Stimulated activated CD8-positive, alpha-beta memory T cell treated with anti-CD3 and anti-CD28 coated beads, Interleukin-7, amount 100 ng/mL, for 4 hours (primary cell): ENCODE results near the gene NDUFV1.
"Not testable (repeated sequence)": the region's sequence is repeated elsewhere in the genome, so short reads cannot be mapped to it uniquely, and the experiment has no call there.

ENCODE experiments used
- DNase-seq, 2 donors: peaks; one replicate each; pipeline ENCODE4 v3.0.0-alpha.2; 2020; ENCODE audit warnings: low read depth in 2 of 2

NDUFV1 gene

GRCh38 chr11:67627812-67628624 lies 21.3 kb downstream of the NDUFV1 start:
- DNase-seq: no peak

GRCh38 chr11:67628710-67629385 lies 22.1 kb downstream of the NDUFV1 start:
- no peak for DNase-seq

- DNase-seq: peak; percentile 77 to 85
These were observed 22.9 kb downstream of the NDUFV1 start, which contains the start of gene NUDT8 for GRCh38 chr11:67629386-67630227. Gene NUDT8 (minus strand): TSS chr11:67629937. CDS start chr11:67629911, 26 bp downstream.

- DNase-seq: peak; percentile 89 to 93
These were observed 23.6 kb downstream of the NDUFV1 start for GRCh38 chr11:67630228-67630942.

- no peak for DNase-seq
These were observed 24.2 kb downstream of the NDUFV1 start for GRCh38 chr11:67630943-67631331.

GRCh38 chr11:67631411-67631810 lies 24.7 kb downstream of the NDUFV1 start:
- DNase-seq: no peak

- DNase-seq: no peak
These were observed 25.1 kb downstream of the NDUFV1 start for GRCh38 chr11:67631853-67632174.

- DNase-seq: no peak
These were observed 25.6 kb downstream of the NDUFV1 start for GRCh38 chr11:67632175-67632981.

DNA sequence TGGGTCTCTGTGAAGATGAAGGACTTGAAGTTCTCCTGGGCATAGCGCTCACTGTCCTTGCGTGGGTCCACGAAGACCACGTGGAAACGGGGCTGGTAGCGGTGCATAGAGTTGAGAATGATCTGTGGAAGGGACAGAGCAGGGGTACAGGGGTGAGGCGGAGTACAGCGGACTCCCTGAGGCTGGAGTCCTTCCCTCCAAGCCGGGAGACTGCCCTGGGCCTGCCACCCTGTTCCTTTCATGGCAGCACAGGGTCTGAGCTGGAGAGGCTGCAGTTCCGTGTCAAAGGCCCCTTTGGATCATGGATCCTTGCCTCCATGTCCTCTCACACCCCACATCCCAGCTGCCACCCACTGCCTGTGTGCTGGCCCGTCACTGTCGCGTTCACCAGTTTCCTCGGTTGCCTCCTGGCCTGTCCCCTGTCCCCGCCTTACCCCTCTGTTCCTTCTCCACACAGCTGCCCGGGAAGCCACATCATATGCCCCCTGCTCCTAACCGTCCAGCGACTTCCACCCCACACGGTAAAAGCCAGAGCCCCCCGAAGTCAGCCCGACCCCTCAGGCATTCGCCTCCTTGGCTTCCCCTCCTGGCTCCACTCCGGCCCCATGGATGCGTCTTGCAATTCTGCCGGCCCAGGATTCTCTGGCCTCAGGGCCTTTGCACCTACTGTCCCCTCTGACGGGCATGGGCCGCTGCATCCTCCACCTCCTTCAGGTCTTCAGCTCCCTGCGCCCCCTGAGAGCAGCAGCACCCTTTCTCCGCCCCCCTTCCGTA lies 26.4 kb downstream of the NDUFV1 start:
- DNase-seq: no peak

- DNase-seq: no peak
These were observed 27.1 kb downstream of the NDUFV1 start for GRCh38 chr11:67633758-67634365.

DNA sequence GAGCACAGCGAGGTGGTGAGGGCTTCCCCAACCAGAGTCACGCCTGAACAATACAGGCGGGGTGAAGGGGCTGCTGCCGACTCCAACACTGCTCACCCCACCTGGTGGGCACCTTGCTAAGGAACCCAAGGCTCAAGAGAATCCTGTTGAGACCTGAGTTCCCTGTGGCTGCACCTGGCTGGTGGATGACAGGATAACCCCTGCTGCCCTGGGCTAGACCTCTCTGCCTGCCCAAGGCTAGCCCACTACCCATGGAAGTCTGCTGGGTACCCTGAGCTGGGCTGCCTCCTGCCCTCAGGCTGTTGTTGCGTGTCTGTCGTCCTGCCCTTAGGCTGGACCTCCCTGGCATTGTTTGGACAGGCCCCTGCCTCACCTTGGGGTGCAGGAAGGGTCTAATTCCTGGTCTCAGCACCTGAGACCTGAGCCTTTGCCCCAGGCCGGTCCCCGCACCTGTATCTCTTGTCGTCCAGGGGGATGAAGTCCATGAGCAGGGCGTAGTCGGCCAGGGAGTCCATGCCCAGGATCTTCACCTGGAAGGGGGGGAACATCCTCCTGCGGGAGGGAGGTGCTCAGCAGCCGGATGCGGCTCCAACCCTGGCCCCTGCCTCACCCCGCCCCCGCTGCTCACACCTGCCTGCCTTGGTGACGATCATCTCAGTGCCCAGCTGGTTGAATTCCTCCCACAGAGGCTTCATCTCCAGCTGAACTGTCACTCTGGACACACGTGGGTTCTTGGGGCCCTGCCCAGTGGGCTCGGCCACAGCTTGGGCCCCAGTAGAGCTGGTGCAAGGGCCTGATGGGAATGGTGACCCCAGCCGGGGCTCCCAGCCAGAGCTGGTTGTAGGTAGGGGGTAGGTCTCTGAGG lies 27.9 kb downstream of the NDUFV1 start:
- no peak for DNase-seq

DNA sequence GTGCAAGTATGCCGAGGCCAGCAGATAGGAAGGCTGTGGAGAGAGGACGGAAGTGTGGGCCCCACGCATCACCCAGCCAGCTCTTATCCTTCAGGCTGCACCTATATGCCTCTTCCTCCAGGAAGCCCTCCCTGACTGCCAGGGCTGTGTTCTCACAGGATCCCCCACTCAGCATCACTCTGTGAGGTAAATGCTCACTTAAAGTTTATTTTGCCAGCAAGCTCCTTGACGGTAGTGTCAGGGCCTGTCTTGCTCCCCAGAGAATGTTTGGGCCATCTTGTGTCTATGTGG lies 28.4 kb downstream of the NDUFV1 start:
- DNase-seq: no peak

DNA sequence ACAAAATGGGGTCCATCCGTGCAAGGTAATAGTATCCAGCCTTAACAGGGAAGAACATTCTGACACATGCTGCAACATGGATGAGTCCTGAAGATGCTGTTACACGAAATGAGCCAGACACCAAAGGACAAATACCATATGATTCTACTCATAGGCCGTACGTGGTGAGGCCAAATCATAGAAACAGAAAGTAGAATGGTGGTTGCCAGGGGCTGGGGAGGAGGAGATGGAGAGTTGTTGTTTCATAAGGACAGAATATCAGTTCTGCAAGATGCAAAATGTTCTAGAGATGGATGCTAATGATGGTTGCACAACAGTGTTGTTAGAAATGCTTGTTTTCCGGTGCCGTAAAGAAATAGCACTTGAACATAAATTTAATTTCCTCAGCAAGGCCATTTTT lies 30.2 kb downstream of the NDUFV1 start:
- no peak for DNase-seq

DNA sequence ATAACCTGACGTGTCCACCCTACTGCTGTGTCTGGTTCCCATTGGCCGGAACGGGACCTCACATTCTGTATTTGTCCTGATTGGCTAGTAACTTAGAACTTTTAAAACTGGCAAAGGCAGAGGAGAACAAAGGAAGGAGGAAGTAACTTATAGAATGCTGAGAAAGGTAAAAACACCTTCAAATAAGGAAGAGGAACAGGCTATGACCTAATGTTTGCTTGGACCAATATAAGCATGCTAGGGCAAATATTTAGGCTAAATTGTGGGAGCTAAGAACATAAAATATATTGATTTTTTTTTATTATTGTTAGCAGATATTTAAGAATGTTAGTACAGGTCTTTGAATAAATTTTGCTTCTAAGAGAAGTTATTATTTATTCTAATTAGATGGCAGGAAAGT lies 30.7 kb downstream of the NDUFV1 start:
- not testable (repeated sequence) for DNase-seq

GRCh38 chr11:67638535-67639437 lies 32.0 kb downstream of the NDUFV1 start:
- DNase-seq: no peak

DNA sequence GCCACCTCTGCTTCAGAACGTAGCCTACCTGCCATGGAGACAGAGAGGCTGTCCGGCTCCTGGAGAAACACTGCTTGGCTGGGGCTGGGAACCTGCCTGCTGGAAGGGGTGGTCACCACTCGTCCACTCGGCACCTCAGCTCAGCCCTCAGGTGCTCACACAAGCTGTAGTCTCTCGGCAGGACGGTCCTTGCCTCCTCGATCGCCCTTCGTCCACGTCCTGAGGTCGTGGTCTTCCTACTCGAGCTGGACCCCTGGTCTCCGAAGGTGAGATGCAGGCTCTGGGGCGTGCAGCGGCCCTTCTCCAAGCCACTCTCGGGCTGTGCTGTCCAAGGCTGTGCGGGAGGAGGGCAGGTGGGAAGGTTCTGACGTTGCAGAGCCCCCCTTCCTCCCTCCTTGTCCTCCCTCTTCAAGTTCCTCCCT lies 32.7 kb downstream of the NDUFV1 start, which contains the start of gene TBX10:
Gene TBX10, minus strand, starts transcription at position 326 of the 422 bp plus-strand sequence. Its CDS starts 291 bp downstream, at position 35.
- DNase-seq: no peak

DNA sequence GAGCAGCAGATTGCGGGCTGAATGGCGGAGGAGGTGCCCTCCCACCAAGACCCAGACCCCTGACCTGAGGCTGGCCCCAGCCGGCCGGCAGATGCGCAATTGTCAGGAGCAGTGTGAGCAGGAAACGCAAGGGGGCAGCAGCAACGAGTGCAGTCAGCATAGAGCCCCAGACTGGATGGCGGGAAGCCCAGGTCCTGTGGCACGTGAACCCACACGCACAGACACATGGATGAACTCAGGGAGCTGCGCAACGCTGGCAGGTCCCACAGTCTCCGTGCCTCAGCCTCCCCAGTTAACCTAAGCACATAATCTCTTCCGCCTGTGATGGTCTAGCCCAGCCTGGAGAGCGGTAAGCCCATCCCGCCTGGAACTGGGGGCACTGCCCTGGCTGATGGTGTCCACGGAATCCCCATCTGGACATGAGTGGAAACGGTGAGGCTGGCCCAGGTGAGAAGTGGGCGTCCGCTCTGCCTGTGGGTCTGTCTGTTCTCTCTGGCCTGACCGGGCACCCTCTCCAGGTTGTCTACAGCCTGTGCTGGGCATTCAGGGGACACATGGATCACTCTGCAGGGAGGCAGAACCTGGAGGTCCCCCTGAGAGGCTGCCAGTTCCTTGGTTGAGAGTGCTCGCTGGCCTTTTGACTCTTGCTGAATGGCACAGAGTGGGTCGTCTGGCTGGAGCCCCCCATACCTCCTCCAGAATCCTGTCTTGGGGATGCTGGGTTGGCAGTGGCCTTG lies 33.5 kb downstream of the NDUFV1 start:
- DNase-seq: peak in 1 of 2 donors; percentile 27
